Upper lobe of right lung (tissue), 1 donor: Measurements from ENCODE around the gene WTIP. TPM values are rescaled to one million over a fixed set of nuclear protein-coding genes. Genes with fewer than 3 reads are reported as not detected.
"Not testable (repeated sequence)": the region's sequence is repeated elsewhere in the genome, so short reads cannot be mapped to it uniquely, and the experiment has no call there.

Source experiments
- ATAC-seq: fragments of 200-7000 bp; cut with Tn5 transposase; one replicate; pipeline ENCODE4 v1.9.1; 2020; ENCODE audit warnings: mild to moderate bottlenecking, moderate library complexity
- DNase-seq: peaks from one replicate; pipeline ENCODE4 v3.0.0-alpha.2; 2020
- H3K27ac ChIP-seq: fragments of 200-600 bp; one replicate; pipeline ENCODE4 v1.8.0; 2022
- H3K27me3 ChIP-seq: fragments of 200-600 bp; one replicate; pipeline ENCODE4 v1.8.0; 2022; ENCODE audit warnings: mild to moderate bottlenecking
- H3K36me3 ChIP-seq: fragments of 200-600 bp; one replicate; pipeline ENCODE4 v1.8.0; 2022
- H3K4me1 ChIP-seq: fragments of 200-600 bp; one replicate; pipeline ENCODE4 v1.8.0; 2022
- H3K4me3 ChIP-seq: fragments of 200-600 bp; one replicate; pipeline ENCODE4 v1.8.0; 2022; ENCODE audit warnings: mild to moderate bottlenecking
- H3K9me3 ChIP-seq: fragments of 200-600 bp; one replicate; pipeline ENCODE4 v1.8.0; 2022
- intact Hi-C: fragments of 100-400 bp; cut with DNase I; formaldehyde crosslinking; loops from one replicate; pipeline ENCODE4 v1.11.0; 2022
- total RNA-seq: library from RNA; stranded (reverse); fragmentation: NEBNext Ultra II Directional; extraction: Animal tissue kit (Norgen Biotek cat#: 25700); gene quantifications from one replicate; pipeline ENCODE4 v1.2.1, GENCODE V29; 2021
- TF ChIP-seq, protein P1 (sequence below): fragments of 200-600 bp; IDR thresholded peaks from one replicate; pipeline ENCODE4 v1.8.0; 2022; ENCODE audit warnings: antibody characterized with exemption
- donor health status: DM: no; HTN: yes; CAD: no; lungs with severe emphysema.

WTIP gene
- total RNA-seq, 1 donor from 2014 or later = 37.1 TPM

DNA sequence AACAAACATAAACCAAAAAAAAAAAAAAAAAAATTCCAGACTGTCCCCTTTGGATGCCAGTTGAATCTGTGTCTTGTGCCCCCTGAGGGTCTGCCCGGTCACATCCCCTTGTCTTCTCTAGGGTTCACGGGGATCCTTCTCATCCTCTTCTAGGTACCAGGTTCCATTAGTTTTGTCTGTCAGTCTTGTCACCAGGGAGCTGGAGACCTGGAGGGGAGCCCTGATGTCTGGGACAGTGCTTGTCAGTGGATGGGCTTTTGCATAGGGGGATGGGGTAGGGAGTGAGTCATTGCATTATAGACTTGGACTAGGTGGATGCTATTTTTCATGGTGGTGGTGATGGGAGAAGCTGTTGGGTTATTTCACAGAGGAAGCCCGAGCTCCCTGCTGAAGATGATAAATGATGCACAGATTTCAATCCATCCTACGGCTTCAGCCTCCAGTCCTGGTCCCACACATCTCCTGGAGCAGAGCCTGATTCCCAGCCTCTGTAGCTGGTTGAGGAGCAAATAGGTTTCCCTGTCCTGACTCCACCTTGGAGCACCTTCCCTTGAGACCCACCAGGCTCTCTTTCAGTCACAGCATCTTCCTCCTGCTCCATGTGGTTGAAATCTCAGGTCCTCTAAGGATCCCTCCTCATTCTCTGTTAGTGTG, 26.0 kb downstream of the WTIP start:
- DNase-seq (no peak), ATAC-seq (no peak)
- H3K4me3 ChIP-seq = no peak overlapping the region
- no peaks in the 10 kb centered on the region for H3K9me3 ChIP-seq
- H3K36me3 ChIP-seq = no peaks in the 10 kb centered on the region
- no peaks in the 10 kb centered on the region for H3K4me1 ChIP-seq
- intact Hi-C loops = no loop called here
- H3K27ac ChIP-seq = no peak overlapping the region
- no peaks in the 10 kb centered on the region for H3K27me3 ChIP-seq
- TF ChIP-seq, protein P1, sequence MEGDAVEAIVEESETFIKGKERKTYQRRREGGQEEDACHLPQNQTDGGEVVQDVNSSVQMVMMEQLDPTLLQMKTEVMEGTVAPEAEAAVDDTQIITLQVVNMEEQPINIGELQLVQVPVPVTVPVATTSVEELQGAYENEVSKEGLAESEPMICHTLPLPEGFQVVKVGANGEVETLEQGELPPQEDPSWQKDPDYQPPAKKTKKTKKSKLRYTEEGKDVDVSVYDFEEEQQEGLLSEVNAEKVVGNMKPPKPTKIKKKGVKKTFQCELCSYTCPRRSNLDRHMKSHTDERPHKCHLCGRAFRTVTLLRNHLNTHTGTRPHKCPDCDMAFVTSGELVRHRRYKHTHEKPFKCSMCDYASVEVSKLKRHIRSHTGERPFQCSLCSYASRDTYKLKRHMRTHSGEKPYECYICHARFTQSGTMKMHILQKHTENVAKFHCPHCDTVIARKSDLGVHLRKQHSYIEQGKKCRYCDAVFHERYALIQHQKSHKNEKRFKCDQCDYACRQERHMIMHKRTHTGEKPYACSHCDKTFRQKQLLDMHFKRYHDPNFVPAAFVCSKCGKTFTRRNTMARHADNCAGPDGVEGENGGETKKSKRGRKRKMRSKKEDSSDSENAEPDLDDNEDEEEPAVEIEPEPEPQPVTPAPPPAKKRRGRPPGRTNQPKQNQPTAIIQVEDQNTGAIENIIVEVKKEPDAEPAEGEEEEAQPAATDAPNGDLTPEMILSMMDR = no peak

DNA sequence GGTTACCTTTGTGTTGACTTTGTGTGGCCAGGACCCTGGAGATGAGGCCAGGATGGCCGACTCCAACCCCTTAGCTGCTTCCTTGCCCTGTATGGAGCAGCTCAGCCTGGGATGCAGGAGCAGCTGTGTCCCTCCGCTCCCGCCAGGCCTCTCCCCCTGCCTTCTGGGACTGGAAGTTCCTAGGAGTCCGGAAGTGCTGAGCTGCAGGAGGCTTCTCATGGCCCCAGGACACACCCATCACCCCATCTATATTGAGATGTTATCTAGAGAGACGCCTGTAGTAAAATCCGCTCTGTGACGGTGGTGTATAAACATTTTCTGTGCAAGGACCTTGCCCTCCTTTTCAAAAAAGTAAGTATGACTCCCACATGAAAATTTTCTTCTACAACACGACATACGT, 27.0 kb downstream of the WTIP start:
- intact Hi-C loops = no loop called here
- H3K4me1 ChIP-seq = no peaks in the 10 kb centered on the region
- no peaks in the 10 kb centered on the region for H3K9me3 ChIP-seq
- ATAC-seq = no peak
- H3K27me3 ChIP-seq = no peaks in the 10 kb centered on the region
- no peak overlapping the region for H3K4me3 ChIP-seq
- no peak overlapping the region for H3K27ac ChIP-seq
- TF ChIP-seq, protein P1 = no peak
- no peaks in the 10 kb centered on the region for H3K36me3 ChIP-seq
- peak; percentile 61 for DNase-seq

DNA sequence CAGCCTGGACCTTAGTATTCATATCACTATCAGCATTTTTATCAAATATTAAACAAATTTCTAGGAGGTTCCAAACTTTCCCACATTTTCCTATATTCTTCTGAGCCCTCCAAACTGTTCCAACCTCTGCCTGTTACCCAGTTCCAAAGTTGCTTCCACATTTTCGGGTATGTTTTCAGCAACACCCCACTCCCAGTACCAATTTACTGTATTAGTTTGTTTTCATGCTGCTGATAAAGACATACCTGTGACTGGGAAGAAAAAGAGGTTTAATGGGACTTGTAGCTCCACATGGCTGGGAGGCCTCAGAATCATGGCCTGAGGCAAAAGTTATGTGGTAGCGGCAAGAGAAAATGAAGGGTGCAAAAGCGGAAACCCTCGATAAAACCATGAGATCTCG, 29.3 kb downstream of the WTIP start:
- H3K4me3 ChIP-seq, H3K4me1 ChIP-seq, intact Hi-C loops, H3K27me3 ChIP-seq, H3K9me3 ChIP-seq, H3K36me3 ChIP-seq, H3K27ac ChIP-seq, ATAC-seq, DNase-seq: not testable (repeated sequence)

DNA sequence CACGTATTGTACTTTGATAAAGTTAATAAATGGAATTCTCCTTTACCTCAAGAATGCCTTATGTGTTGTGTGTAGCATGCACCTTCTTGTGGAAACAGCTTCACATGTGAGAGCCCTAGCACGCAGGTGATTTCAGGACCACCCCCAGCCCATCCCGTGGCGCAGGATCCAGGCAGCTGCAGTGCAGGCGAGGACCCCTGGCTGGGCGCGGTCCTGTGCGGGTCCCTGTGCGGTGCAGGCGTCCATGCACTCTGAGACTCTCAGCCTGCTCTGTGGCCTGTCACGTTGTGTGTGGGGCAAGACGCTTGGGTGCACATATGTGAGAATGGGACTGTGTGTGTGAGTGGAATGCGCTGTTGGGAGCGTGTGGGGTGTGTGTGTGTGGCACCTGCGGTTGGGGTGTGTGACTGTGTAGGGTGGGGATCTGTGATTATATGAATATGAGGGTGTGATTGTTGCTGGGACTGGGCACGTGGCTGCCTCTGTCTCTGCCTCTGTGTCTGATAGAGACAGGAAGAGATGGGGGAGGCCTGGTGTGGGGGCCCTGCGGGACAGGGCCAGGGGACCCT, 30.8 kb downstream of the WTIP start:
- Histone ChIP-seq H3K9me3 (no peaks in the 10 kb centered on the region), H3K27me3 (no peaks in the 10 kb centered on the region), H3K4me1 (no peaks in the 10 kb centered on the region), H3K36me3 (no peaks in the 10 kb centered on the region), H3K4me3 (no peak overlapping the region), H3K27ac (no peak overlapping the region)
- TF ChIP-seq, protein P1 = no peak
- DNase-seq (peak; percentile 53), ATAC-seq (peak; percentile 45)
- intact Hi-C loops = no loop called here

DNA sequence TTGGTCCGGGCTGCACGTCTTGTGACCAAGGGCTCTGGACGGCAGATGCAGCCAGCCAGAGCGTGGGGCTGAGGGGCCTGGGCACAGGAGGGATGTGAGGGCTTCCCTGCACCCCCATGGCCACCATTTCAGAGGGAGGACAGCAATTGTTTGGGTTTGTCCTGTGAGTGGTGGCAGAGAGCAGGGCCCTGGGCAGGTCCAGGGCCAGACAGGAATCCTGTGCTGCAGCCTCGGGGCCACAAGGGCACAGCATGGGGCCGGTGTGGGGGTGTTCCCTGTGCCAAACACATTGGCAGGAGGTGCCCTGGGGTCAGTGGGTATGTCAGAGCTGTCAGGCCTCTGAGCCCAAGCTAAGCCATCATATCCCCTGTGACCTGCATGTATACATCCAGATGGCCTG, 32.2 kb downstream of the WTIP start:
- TF ChIP-seq, protein P1 = no peak
- intact Hi-C loops = no loop called here
- Histone ChIP-seq H3K4me3 (no peak overlapping the region), H3K36me3 (no peaks in the 10 kb centered on the region), H3K4me1 (no peaks in the 10 kb centered on the region), H3K27ac (no peak overlapping the region), H3K27me3 (no peaks in the 10 kb centered on the region), H3K9me3 (no peaks in the 10 kb centered on the region)
- DNase-seq = no peak
- ATAC-seq = no peak

DNA sequence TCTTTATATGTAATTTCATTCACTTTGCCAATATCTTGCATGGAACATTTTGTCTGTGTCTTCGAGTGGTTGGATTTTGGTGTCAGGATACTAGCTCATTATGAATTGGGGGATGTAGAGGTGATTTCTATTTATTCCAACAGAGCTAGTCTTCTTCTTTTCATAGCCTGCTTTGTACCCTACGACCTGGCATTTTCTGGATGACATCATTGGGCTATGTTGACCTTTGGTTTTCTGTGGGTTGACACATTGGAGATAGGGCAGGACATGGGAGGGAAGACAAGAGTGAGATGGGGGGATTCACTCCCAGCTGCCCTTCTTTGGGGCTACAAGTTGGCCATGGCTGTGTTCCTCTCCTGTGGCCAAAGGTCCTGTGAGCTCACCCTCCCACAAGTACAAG, 38.0 kb downstream of the WTIP start:
- ATAC-seq (no peak), DNase-seq (no peak)
- intact Hi-C loops = no loop called here
- Histone ChIP-seq H3K4me3 (no peak overlapping the region), H3K4me1 (no peaks in the 10 kb centered on the region), H3K9me3 (no peaks in the 10 kb centered on the region), H3K27ac (no peak overlapping the region), H3K36me3 (no peaks in the 10 kb centered on the region), H3K27me3 (no peaks in the 10 kb centered on the region)
- TF ChIP-seq, protein P1 = no peak
